Stimulated activated effector memory CD8-positive, alpha-beta T cell treated with anti-CD3 and anti-CD28 coated beads, Interleukin-12 subunit alpha, Interleukin-12 subunit beta, amount 100 ng/mL, for 72 hours (primary cell): Measurements from ENCODE around the gene ZNF292.
"Not testable (repeated sequence)": the region's sequence is repeated elsewhere in the genome, so short reads cannot be mapped to it uniquely, and the experiment has no call there.

Source experiments
- ATAC-seq: fragments of 150-1000 bp; cut with Tn5 transposase; 2 replicates; pipeline ENCODE4 v1.10.0; 2021
- DNase-seq, 2 donors: peaks; one replicate each; pipeline ENCODE4 v3.0.0; 2021 to 2022; ENCODE audit warnings: low spot score in 2 of 2
- H3K27ac Mint-ChIP-seq: one replicate; pipeline ENCODE4 v1.8.0; 2022; ENCODE audit warnings: mild to moderate bottlenecking, mixed read lengths
- H3K36me3 Mint-ChIP-seq: one replicate; pipeline ENCODE4 v1.8.0; 2022; ENCODE audit warnings: mild to moderate bottlenecking, mixed read lengths
- H3K4me1 Mint-ChIP-seq: one replicate; pipeline ENCODE4 v1.8.0; 2022; ENCODE audit warnings: mixed read lengths
- H3K4me3 Mint-ChIP-seq: one replicate; pipeline ENCODE4 v1.8.0; 2022; ENCODE audit warnings: mild to moderate bottlenecking, mixed read lengths
- H3K9me3 Mint-ChIP-seq: one replicate; pipeline ENCODE4 v1.8.0; 2022; ENCODE audit warnings: mixed read lengths

ZNF292 gene

DNA sequence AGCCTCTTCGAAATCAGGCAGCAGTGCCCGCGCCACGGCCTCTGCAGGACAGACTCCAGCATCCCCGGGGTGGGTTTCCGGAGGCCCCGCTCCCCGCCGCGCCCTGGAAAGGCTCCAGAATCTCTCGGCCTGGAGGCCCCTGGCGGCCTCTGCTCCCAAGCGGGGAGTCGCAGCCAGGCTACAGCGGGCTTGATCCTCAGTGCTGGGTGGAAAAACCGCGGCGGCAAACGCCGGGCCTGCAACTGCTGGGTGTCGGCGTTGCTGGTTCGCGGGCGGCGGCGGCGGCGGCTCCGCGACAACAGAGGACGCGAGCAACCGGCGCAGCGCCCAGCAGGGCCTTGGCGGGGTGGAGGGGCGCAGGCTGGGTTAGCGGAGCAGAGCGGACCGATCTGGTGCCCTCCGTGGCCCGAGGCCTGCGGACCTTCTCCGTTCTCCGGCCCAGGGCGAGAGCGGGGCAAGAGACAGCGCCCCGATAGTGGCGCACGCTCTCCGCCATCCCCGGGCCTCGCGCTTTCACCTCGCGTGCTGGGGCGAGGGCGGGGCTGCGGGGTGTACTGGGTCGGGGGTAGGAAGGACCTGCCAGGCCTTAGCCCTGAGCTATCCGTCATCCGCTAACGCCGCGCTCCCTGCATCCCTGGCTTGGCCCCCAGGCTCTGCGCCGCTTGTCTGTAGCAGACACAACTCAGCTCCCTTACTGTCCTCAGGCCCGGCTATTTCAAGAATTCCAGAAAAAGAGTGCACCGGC lies 3.4 kb upstream of the ZNF292 start:
- Mint-ChIP-seq H3K9me3 (no peaks in the 10 kb centered on the region), H3K27ac (peak overlapping the region; percentile 98), H3K4me1 (peaks cover 30% of the 10 kb centered on the region), H3K4me3 (peak overlapping the region; percentile 97), H3K36me3 (peaks cover 28% of the 10 kb centered on the region)
- peak; percentile 54 for ATAC-seq
- DNase-seq, result peak; percentile 59 to 88

DNA sequence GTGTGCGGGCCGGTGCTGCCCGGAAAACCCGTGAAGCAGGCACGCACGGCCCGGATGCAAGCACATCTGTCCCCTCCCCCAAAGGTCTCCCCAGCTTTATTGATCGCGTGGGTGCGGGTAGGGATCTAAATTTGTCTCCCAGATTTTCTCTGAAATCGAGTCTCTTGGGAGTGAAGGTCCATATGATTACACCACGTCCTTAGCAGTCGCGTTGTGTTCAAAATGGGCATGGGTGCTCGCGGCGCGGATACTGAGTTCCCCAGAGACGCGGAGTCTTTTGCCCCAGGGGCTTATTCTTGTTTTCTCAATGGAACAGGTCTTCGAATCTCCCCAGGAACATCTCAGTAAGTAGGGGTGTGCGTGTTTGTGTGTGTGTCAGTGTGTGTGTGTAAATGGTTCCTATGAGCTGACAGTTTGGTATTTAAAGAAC lies 2.8 kb upstream of the ZNF292 start:
- peaks cover 31% of the 10 kb centered on the region for H3K4me1 Mint-ChIP-seq
- H3K9me3 Mint-ChIP-seq, result no peaks in the 10 kb centered on the region
- H3K4me3 Mint-ChIP-seq, result peak overlapping the region; percentile 97
- ATAC-seq, result no peak
- peak in 1 of 2 donors; percentile 61 for DNase-seq
- peaks cover 34% of the 10 kb centered on the region for H3K36me3 Mint-ChIP-seq
- peak overlapping the region; percentile 98 for H3K27ac Mint-ChIP-seq

DNA sequence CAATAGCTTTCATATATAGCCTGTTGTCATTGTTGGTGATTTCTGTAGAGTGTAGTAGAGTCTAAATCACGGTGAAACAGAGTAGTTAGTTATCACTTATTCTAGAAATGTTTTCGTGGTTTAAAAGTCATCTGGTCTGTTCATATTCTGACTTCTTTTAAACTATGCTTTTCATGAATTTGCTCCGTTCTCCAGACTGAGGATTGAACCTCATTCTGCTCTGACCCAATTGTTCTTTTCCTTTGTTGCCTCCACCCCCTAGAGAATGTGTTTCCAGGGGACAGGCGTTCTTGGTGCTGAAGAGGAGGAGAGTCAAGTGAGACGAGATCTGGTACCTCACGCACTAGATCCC lies 748 bp upstream of the ZNF292 start:
- Mint-ChIP-seq H3K9me3 (no peaks in the 10 kb centered on the region), H3K27ac (peak overlapping the region; percentile 98), H3K4me3 (peak overlapping the region; percentile 97), H3K4me1 (peaks cover 31% of the 10 kb centered on the region), H3K36me3 (peaks cover 55% of the 10 kb centered on the region)
- peak; percentile 2 for ATAC-seq
- no peak for DNase-seq

DNA sequence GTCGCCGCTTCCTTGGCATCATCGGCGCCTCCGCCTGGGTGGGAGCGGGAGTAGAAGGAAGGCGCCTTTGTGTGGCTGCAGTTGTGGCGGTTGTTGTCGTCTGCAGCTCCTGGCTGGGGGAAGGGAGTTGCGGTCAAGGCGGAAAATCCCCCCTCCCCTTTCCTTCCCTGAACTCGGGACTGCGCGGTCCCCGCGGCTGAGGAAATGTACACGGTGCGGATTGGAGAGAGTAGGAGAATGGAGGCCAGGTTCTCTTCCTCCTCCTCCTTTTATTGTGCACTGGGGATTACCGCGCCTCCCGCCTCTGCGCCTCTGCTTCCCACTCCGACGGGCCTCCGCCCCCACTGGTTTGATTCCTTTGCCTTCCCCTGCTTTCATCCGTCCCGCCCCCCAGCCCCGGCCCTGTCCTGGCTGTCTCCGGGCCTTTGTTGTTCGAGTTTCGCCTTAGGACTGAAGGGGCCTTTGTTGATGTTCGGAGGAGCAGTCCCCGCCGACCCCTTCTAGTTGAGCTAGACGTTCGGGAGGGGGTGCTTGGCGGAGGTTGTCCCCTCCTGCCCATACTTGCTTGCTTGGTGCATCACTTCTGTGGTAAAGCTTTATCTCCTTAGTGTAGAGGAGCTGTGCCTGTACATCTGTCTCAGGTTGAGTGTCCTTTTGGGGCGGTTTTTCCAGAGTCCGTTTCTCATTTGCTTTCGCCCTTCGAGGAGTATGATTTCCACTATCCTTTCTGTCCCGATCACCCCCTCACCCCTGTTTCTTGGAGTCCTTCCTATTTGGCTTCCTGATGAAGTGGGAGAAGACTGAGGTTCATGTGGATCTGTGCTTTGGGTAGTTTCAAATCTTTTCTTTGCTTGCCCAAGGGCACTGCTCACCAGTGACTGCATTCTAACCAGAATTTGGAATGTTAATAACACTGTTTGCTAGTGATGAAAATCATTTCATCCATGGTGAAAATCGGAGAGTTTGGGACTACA lies 764 bp downstream of the ZNF292 start:
- Mint-ChIP-seq H3K4me3 (peak overlapping the region; percentile 97), H3K36me3 (peaks cover 67% of the 10 kb centered on the region), H3K27ac (peak overlapping the region; percentile 98), H3K9me3 (no peaks in the 10 kb centered on the region), H3K4me1 (peaks cover 39% of the 10 kb centered on the region)
- peak; percentile 38 to 82 for DNase-seq
- peak; percentile 24 for ATAC-seq

DNA sequence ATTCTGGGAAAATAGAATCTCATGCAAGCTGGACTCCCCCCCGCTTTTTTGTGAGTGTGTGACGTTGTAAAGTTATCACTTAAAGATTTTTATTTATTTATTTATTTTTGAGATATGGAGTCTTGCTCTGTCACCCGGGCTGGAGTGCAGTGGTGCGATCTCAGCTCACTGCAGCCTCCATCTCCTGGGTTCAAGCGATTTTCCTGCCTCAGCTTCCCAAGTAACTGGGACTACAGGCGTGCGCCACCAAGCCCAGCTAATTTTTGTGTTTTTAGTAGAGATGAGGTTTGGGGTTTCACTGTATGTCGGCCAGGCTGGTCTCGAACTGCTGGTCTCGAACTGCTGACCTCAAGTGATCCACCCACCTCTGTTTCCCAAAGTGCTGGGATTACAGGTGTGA lies 2.2 kb downstream of the ZNF292 start:
- Mint-ChIP-seq H3K4me3 (peak overlapping the region; percentile 97), H3K4me1 (peaks cover 35% of the 10 kb centered on the region), H3K36me3 (peaks cover 82% of the 10 kb centered on the region)
- not testable (repeated sequence) for H3K9me3 Mint-ChIP-seq, DNase-seq, H3K27ac Mint-ChIP-seq, ATAC-seq

DNA sequence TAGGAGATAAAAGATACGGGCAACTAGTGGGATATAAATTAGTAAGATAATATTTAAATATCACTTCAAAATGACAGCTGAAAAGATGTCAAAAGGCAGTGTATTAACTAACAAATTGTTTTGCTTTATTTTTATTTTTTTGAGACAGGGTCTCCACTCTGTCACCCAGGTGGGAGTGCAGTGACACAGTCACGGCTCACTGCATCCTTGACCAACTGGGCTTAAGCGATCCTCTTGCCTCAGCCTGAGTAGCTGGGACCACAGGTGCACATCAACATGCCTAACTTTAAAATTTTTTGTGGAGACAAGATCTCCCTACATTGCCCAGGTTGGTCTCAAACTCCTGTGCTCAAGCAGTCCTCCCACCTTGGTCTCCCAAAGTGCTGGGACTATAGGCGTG lies 5.9 kb downstream of the ZNF292 start:
- Mint-ChIP-seq H3K4me3 (no peak overlapping the region), H3K27ac (no peak overlapping the region)

DNA sequence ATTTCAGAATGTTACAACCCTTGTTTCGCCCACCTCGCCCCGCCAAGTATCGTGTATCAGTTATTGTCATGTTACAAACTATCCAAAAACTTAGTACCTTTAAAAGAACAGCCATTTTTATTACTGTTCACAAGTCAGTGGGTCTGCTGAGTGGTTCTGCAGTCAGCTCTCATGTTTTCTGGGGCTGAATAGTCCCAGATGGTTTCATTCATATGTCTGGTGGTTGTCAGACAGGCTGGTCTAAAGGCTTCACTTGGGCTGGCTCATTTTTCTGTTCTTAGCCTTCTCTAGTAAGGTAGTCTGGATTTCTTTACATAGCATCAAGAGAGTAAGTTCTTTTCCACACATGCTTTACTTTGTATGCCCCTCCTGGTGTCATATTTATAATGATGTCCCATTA lies 8.6 kb downstream of the ZNF292 start:
- peaks cover 48% of the 10 kb centered on the region for H3K4me1 Mint-ChIP-seq
- no peak overlapping the region for H3K27ac Mint-ChIP-seq
- H3K36me3 Mint-ChIP-seq, result peaks cover 74% of the 10 kb centered on the region
- no peak overlapping the region for H3K4me3 Mint-ChIP-seq
- ATAC-seq (peak; percentile 36), DNase-seq (no peak)
- H3K9me3 Mint-ChIP-seq, result no peaks in the 10 kb centered on the region

More for the DNA sequence above, 5.9 kb downstream of the ZNF292 start:
- no peak for DNase-seq
- H3K4me1 Mint-ChIP-seq, result peaks cover 41% of the 10 kb centered on the region
- no peaks in the 10 kb centered on the region for H3K9me3 Mint-ChIP-seq
- no peak for ATAC-seq
- peaks cover 89% of the 10 kb centered on the region for H3K36me3 Mint-ChIP-seq

DNA sequence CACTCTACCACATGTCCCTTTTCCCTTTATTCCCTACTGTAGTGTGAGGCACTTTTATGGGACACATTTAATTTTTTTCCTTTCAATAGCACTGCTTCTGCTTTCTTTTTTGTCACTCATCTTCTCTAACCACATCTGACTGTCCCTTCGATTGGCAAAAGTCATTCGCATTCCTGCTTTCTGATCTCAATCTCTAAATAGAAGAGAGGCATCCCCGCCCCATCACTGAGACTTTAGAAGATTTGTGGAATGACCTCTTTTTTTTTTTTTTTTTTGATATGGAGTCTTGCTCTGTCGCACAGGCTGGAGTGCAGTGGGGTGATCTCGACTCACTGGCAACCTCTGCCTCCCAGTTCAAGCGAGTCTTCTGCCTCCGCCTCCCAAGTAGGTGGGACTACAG lies 9.1 kb downstream of the ZNF292 start:
- Mint-ChIP-seq H3K4me3 (no peak overlapping the region), H3K4me1 (peaks cover 48% of the 10 kb centered on the region), H3K9me3 (no peaks in the 10 kb centered on the region), H3K27ac (no peak overlapping the region), H3K36me3 (peaks cover 74% of the 10 kb centered on the region)
- ATAC-seq, result no peak
- DNase-seq, result no peak

DNA sequence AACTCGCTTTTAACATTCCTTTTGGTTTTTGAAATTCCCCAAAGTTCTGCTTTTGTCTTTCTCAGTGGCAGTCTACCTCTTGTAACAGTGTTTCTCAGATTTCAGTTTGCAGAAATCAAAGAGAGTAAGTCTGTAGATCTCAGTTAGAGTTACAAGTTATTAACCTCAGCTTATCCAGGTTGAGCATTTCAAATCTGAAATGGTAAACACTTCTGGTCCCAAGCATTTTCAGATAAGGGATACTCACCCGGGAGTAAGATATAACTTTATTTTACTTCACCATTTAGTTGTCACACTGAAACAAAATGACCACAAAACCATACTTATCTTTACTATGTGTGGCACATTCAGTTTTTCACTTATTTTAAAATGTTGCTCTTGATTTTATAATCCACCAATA lies 9.8 kb downstream of the ZNF292 start:
- H3K4me3 Mint-ChIP-seq, result no peak overlapping the region
- ATAC-seq, result no peak
- H3K4me1 Mint-ChIP-seq, result peaks cover 42% of the 10 kb centered on the region
- no peak overlapping the region for H3K27ac Mint-ChIP-seq
- H3K9me3 Mint-ChIP-seq, result no peaks in the 10 kb centered on the region
- H3K36me3 Mint-ChIP-seq, result peaks cover 74% of the 10 kb centered on the region
- no peak for DNase-seq

DNA sequence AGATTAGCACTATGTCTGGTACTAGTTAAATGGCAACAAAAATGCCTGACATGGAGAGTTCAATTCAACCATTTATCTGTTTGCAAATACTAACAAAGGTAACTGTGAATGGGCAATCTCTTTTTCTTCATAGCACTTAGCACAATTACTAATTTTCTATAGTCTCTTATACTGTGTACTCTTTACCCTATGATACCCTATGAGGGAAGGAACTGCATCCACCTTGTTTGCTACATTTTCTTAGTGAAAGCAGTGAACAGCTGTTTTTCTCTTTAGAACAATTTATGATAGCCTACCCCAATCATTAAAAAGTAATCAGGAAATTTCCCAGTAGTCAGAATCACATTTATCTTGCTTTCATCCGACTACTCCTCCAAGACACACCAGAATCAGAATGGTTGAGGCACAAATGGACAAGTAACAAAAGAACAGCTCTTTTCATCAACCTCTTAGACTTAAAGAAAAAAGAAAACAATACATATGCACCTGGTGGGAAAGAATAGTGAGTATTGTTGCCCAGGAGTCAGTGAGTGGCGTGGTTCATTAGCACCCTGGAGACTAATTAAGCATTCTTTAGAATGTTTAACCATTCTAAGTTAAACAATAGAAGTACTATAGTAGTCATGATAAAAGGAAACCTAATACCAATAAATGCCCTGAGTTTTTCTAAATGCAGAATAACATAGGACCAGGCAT lies 16.7 kb downstream of the ZNF292 start:
- DNase-seq, result no peak
- peaks cover 3% of the 10 kb centered on the region for H3K9me3 Mint-ChIP-seq
- H3K4me3 Mint-ChIP-seq, result no peak overlapping the region
- peaks cover 60% of the 10 kb centered on the region for H3K4me1 Mint-ChIP-seq
- peaks cover 71% of the 10 kb centered on the region for H3K36me3 Mint-ChIP-seq
- no peak for ATAC-seq
- peak overlapping the region; percentile 13 for H3K27ac Mint-ChIP-seq

DNA sequence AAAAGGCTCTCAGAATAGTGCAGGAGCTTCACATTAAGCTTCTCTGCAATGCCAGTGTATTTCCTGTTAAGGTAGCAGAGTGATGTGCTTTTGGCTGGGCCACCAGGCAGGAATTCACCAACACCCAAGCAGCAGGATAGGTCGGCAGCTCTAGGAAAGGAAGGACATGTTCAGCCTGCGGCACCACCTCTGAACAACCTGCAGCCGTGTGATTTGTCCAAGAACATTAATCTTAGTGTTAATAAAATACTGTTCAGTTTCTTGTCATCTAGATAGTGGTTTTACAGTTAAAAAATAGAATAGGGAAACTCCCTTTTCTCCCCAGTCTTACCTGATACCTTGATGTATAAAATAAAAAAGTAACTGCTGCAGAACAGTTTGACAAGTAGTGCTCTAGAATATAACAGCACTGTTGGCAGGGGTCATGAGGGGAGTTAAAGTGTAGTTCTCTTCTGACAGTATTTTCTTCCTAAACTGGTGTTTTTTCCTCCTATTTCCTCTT lies 18.8 kb downstream of the ZNF292 start:
- Mint-ChIP-seq H3K36me3 (peaks cover 79% of the 10 kb centered on the region), H3K4me1 (peaks cover 65% of the 10 kb centered on the region), H3K27ac (no peak overlapping the region), H3K9me3 (peaks cover 6% of the 10 kb centered on the region), H3K4me3 (no peak overlapping the region)
- DNase-seq (no peak), ATAC-seq (peak; percentile 16)

DNA sequence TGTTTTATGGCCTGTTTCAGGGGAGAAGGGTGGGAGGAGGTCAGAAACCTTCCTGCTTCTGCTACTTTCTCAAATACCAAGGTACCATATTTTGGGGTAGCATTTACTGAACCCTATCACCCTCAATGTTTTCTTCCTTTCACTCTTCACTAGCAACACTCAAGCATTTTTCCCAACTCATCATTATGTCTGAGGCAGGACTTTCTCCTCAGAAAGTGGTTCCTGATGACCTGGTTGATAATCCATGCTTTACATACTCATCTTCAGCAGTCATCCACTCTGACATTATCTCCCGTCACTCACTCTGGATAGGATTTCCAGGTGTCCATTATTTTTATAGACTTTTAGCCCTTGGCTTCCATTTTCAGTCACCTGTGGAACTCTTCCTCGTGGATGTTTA lies 21.1 kb downstream of the ZNF292 start:
- H3K4me3 Mint-ChIP-seq, result no peak overlapping the region

DNA sequence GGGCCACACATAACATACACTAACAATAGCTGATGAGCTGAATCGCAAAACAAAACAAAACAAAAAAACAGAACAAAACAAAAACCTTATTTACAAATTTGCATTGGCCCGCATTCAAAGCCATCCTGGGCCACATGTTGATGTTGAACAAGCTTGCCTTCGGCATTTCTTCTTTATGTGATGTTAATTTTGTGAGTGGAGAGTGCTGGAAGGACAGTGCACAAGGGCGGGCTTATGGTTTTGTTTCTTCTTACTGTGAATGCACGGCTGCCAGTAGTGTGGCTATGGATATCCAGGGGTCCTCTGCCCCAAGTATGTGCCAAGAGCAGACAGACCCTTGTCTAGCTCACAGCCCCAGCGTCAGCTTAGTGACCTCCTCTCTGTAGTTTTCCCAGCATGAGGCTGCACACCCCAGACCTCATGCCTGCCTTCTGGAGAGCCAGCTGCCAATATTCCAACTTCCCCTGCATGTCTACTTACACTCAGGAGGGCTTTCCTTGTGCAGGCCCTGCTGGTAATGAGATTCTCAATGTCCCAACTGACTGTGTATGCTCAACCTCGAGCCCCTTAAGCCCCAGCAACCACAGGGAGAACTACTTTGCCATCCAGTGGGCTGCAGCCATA lies 24.9 kb downstream of the ZNF292 start:
- no peak for DNase-seq
- Mint-ChIP-seq H3K4me1 (peaks cover 81% of the 10 kb centered on the region), H3K9me3 (peaks cover 6% of the 10 kb centered on the region), H3K36me3 (peaks cover 92% of the 10 kb centered on the region), H3K4me3 (peak overlapping the region; percentile 6), H3K27ac (peak overlapping the region; percentile 93)
- ATAC-seq, result no peak

More for the DNA sequence above, 21.1 kb downstream of the ZNF292 start:
- DNase-seq (no peak), ATAC-seq (no peak)
- Mint-ChIP-seq H3K36me3 (peaks cover 79% of the 10 kb centered on the region), H3K27ac (no peak overlapping the region), H3K9me3 (peaks cover 6% of the 10 kb centered on the region), H3K4me1 (peaks cover 84% of the 10 kb centered on the region)

DNA sequence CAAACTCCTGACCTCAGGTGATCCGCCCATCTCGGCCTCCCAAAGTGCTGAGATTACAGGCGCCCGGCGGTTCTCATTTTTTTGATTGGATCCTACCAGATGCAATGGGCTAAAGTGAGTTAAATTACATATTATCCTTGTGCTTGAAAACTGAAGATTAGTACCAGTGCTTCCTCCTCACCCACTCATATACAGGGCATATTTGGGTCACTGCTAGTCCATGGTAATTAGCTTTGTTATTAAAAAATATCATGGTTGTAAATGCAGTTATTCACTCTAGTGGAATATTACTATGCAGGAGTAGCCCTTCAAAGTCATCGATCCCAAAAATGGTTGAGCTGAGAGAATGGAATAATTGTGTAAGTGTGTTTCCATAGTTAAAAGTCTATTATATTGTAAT lies 26.5 kb downstream of the ZNF292 start:
- Mint-ChIP-seq H3K4me3 (peak overlapping the region; percentile 43), H3K4me1 (peaks cover 74% of the 10 kb centered on the region), H3K27ac (peak overlapping the region; percentile 93), H3K9me3 (peaks cover 4% of the 10 kb centered on the region), H3K36me3 (peaks cover 92% of the 10 kb centered on the region)
- ATAC-seq, result no peak
- no peak for DNase-seq
